HepG2 (cell line): ENCODE results near the gene CLCN4. TPM values are rescaled to one million over a fixed set of nuclear protein-coding genes. Genes with fewer than 3 reads are reported as not detected.

Experiments
- ATAC-seq: fragments of 200-7000 bp; cut with Tn5 transposase; 3 replicates; pipeline ENCODE4 v1.9.1; 2020; ENCODE audit warnings: mild to moderate bottlenecking, moderate library complexity
- BruUV-seq: library from RNA; stranded (reverse); fragments of 400-500 nt; replicated peaks from 2 replicates; lab custom pipeline; 2021; lab: Mats Ljungman, UMichigan
- CTCF ChIA-PET: fragments of 300-600 bp; formaldehyde crosslinking; extraction: SDS; loops from one replicate; lab custom pipeline; 2021; ENCODE audit warnings: low total read pairs, inconsistent platforms, low intra/inter-chr PET ratio; lab: Yijun Ruan, JAX
- POLR2A ChIA-PET: fragments of 350-600 bp; sonication (Branson Sonifier 250); formaldehyde crosslinking; loops from one replicate; lab custom pipeline; 2020; ENCODE audit warnings: antibody characterized with exemption, inconsistent platforms; lab: Yijun Ruan, JAX
- DNase-seq: peaks from one replicate; pipeline ENCODE4 v3.0.0-alpha.2; 2015; ENCODE audit warnings: low spot score
- FAIRE-seq: peaks from 3 replicates; lab custom pipeline; 2011; peaks lifted over from hg19 to GRCh38; lab: Jason Lieb, UNC
- H2AFZ ChIP-seq: one replicate; pipeline ENCODE4 v1.6.1; 2011; ENCODE audit warnings: low read length, inconsistent platforms
- H3K27ac ChIP-seq: fragments of 300-600 bp; 3 replicates; pipeline ENCODE4 v1.8.0; 2011; ENCODE audit warnings: mixed run types, mild to moderate bottlenecking, mixed read lengths, low read length, inconsistent platforms; ENCODE audit not compliant: insufficient read depth; ENCODE audit errors: extremely low read length
- H3K27me3 ChIP-seq, 2 experiments: fragments of 200-600 bp in 1 of 2; 2 replicates in 1 of 2; 3 replicates in 1 of 2; pipeline versions ENCODE4 v1.6.0 to v1.8.0; 2011; ENCODE audit warnings: low read length in 2 of 2, mild to moderate bottlenecking in 2 of 2, moderate library complexity in 2 of 2, inconsistent platforms in 1 of 2; ENCODE audit not compliant: insufficient read depth in 2 of 2, control insufficient read depth in 1 of 2
- H3K36me3 ChIP-seq, 2 experiments: fragments of 200-600 bp in 1 of 2; replicated peaks in 1 of 2; 2 replicates in 1 of 2; 3 replicates in 1 of 2; pipeline versions ENCODE4 v1.5.1 to v1.8.0; 2011; ENCODE audit warnings: low read length in 2 of 2, inconsistent platforms in 1 of 2; ENCODE audit not compliant: insufficient read depth in 2 of 2, control insufficient read depth in 1 of 2
- H3K4me1 ChIP-seq: 2 replicates; pipeline ENCODE4 v1.5.1; 2012; ENCODE audit warnings: low read length, inconsistent platforms; ENCODE audit not compliant: insufficient read depth
- H3K4me2 ChIP-seq: 2 replicates; pipeline ENCODE4 v1.6.0; 2011; ENCODE audit warnings: low read depth, low read length, inconsistent platforms
- H3K4me3 ChIP-seq, 3 experiments: fragments of 200-600 bp in 1 of 3; sonication (generic), shearing (Covaris generic) in 1 of 3; replicated peaks in 1 of 3; 2 replicates each; pipeline ENCODE4 v1.5.1; 2011 to 2016; ENCODE audit warnings: low read length in 3 of 3, inconsistent platforms in 2 of 3, low read depth in 2 of 3, mild to moderate bottlenecking in 2 of 3, control low read depth in 1 of 3, mixed read lengths in 1 of 3; ENCODE audit not compliant: insufficient read depth in 1 of 3
- H3K79me2 ChIP-seq: one replicate; pipeline ENCODE4 v1.6.1; 2011; ENCODE audit warnings: low read length, inconsistent platforms; ENCODE audit not compliant: insufficient read depth
- H3K9ac ChIP-seq: 2 replicates; pipeline ENCODE4 v1.6.0; 2011; ENCODE audit warnings: mild to moderate bottlenecking, low read depth, low read length, inconsistent platforms; ENCODE audit not compliant: insufficient read depth
- H3K9me3 ChIP-seq: 2 replicates; pipeline ENCODE4 v1.5.1; 2012; ENCODE audit warnings: mild to moderate bottlenecking, low read length
- H4K20me1 ChIP-seq: 2 replicates; pipeline ENCODE4 v1.6.0; 2011; ENCODE audit warnings: inconsistent platforms, mild to moderate bottlenecking, low read length, moderate library complexity; ENCODE audit not compliant: insufficient read depth
- CCAR2 ChIP-seq: fragments of 200-400 bp; formaldehyde crosslinking; optimal IDR thresholded peaks from 2 replicates; pipeline ENCODE3; 2018; ENCODE audit warnings: low read depth, mild to moderate bottlenecking, low read length, moderate library complexity
- FOXP1 ChIP-seq, 2 experiments: fragments of 450-650 bp in 1 of 2; IDR thresholded peaks; 2 replicates each; pipeline ENCODE4 v1.6.1; 2017 to 2018; ENCODE audit warnings: antibody characterized with exemption in 1 of 2
- GMEB1 ChIP-seq: sonication (generic); formaldehyde crosslinking; IDR thresholded peaks from 2 replicates; pipeline ENCODE4 v1.5.1; 2020; ENCODE audit warnings: missing genetic modification reagents, mild to moderate bottlenecking, borderline replicate concordance
- HNF4G ChIP-seq, 2 experiments: sonication (generic) in 1 of 2; formaldehyde crosslinking in 1 of 2; IDR thresholded peaks; 2 replicates each; pipeline versions ENCODE4 v1.4.0 to v1.6.1; 2011 to 2020; ENCODE audit warnings: borderline replicate concordance in 2 of 2, low read depth in 2 of 2, mild to moderate bottlenecking in 2 of 2, low read length in 1 of 2, missing genetic modification reagents in 1 of 2, moderate library complexity in 1 of 2
- KLF6 ChIP-seq: IDR thresholded peaks from 2 replicates; pipeline ENCODE4 v1.8.0; 2016; ENCODE audit warnings: missing biosample characterization, missing genetic modification reagents
- NFIC ChIP-seq: IDR thresholded peaks from 2 replicates; pipeline ENCODE4 v1.6.1; 2012; ENCODE audit warnings: mild to moderate bottlenecking, low read length, inconsistent platforms
- POLR2AphosphoS5 ChIP-seq: IDR thresholded peaks from 2 replicates; pipeline ENCODE4 v1.6.1; 2012; ENCODE audit warnings: low read depth, low read length
- SIN3A ChIP-seq: IDR thresholded peaks from 2 replicates; pipeline ENCODE4 v1.6.1; 2011; ENCODE audit warnings: low read depth, mild to moderate bottlenecking, control low read depth, low read length, borderline replicate concordance
- SNRNP70 ChIP-seq: fragments of 200-400 bp; formaldehyde crosslinking; IDR thresholded peaks from 2 replicates; pipeline ENCODE4 v1.6.1; 2017; ENCODE audit warnings: mild to moderate bottlenecking, low read depth, low read length, moderate library complexity
- SOX13 ChIP-seq, 3 experiments: fragments of 450-650 bp in 1 of 3; sonication (generic) in 1 of 3; formaldehyde crosslinking in 1 of 3; IDR thresholded peaks in 2 of 3; conservative IDR thresholded peaks in 1 of 3; 2 replicates each; pipeline versions ENCODE4 v1.5.0 to v1.6.1; 2016 to 2020; ENCODE audit warnings: antibody characterized with exemption in 1 of 3, mild to moderate bottlenecking in 1 of 3, missing compliant biosample characterization in 1 of 3, missing genetic modification reagents in 1 of 3, moderate library complexity in 1 of 3
- TEAD3 ChIP-seq: optimal IDR thresholded peaks from 2 replicates; pipeline ENCODE3; 2016; ENCODE audit warnings: borderline replicate concordance
- TOPORS ChIP-seq: sonication (generic); formaldehyde crosslinking; IDR thresholded peaks from 2 replicates; pipeline ENCODE4 v1.8.0; 2023; ENCODE audit warnings: mild to moderate bottlenecking, missing genetic modification reagents
- ZNF343 ChIP-seq: sonication (generic); formaldehyde crosslinking; IDR thresholded peaks from 2 replicates; pipeline ENCODE4 v1.4.0; 2020; ENCODE audit warnings: mild to moderate bottlenecking, missing genetic modification reagents
- ZNF597 ChIP-seq: sonication (generic); formaldehyde crosslinking; IDR thresholded peaks from 2 replicates; pipeline ENCODE4 v1.5.0; 2020; ENCODE audit warnings: missing genetic modification reagents
- WGBS: methylation state at CpG from one replicate; pipeline ENCODE4 v1.1.6; 2017; ENCODE audit warnings: low lambda C conversion rate; 5-methylcytosine and 5-hydroxymethylcytosine counted together
- in situ Hi-C: cut with HindIII; loops from 2 replicates; pipeline ENCODE4 v1.10.0; 2017; ENCODE audit warnings: low pct_unique_long_range_greater_than_20kb; ENCODE audit not compliant: extremely low pct_ligation_motif_present
- intact Hi-C: fragments of 100-400 bp; cut with micrococcal nuclease; formaldehyde crosslinking; loops from one replicate; pipeline ENCODE4 v1.10.0; 2022; ENCODE audit not compliant: unreplicated experiment
- polyA plus RNA-seq, 8 experiments: library from polyadenylated mRNA; depleted of rRNA in 3 of 8; stranded (reverse) in 7 of 8; unstranded in 1 of 8; fragments of >200 nt; fragmentation: Illumina TruSeq in 4 of 8; extraction: Trizol in 4 of 8; gene quantifications; 2 replicates each; pipeline versions ENCODE4 v1.2.1 to v1.2.3, GENCODE V29; 2011 to 2016; ENCODE audit warnings: low read depth in 4 of 8, missing spikeins in 1 of 8, mixed read lengths in 1 of 8; ENCODE audit not compliant: insufficient read depth in 1 of 8
- total RNA-seq, 5 experiments: library from RNA; depleted of rRNA; stranded (reverse); fragments of >200 nt; fragmentation: Illumina TruSeq; extraction: Trizol; gene quantifications; 2 replicates each; pipeline ENCODE4 v1.2.3, GENCODE V29; 2016; ENCODE audit warnings: low read depth in 1 of 5
- TF ChIP-seq, protein P1 (sequence below): sonication (generic); formaldehyde crosslinking; conservative IDR thresholded peaks from 2 replicates; pipeline ENCODE4 v1.4.0; 2020; ENCODE audit warnings: missing genetic modification reagents

Gene CLCN4
- total and polyA plus RNA-seq, 2 of the 13 experiments (the other 11 are each of a cell fraction or from before 2014, with no cell fraction given) = 1.8 to 2.5 TPM

DNA sequence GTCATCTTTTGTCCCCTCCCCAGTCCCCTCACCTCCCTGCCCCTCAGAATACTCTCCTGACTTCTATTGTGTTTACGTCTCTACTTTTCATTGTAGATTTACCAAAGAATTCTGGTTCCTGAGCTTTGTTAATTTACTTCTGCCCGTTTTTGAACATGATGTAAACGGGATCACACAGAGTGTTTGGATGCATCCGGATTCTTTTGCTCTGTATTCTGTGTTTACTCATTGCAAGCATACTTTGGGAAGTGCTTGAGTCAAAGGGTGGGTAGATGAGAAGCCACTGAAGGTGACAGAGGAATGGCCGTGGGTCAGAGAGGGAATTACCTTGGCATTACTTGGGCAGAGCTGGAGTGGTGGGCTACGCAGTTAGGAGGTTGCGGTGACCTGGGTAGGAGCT lies 18.0 kb downstream of the CLCN4 start:
- no peaks in the 10 kb centered on the region for H3K9me3 ChIP-seq

More for the DNA sequence above, 18.0 kb downstream of the CLCN4 start:
- CTCF ChIA-PET = no interaction called here
- ATAC-seq (no peak), FAIRE-seq (no peak), DNase-seq (no peak)
- Histone ChIP-seq H3K36me3 (no peaks in the 10 kb centered on the region), H3K4me1 (0 out of 2 replicates have a peak, but pooled peaks cover 9% of the 10 kb centered on the region), H3K9ac (no peak overlapping the region), H3K4me2 (no peak overlapping the region), H2AFZ (no peak overlapping the region), H3K4me3 (no peak overlapping the region), H3K27me3 (no peaks in the 10 kb centered on the region), H3K79me2 (no peaks in the 10 kb centered on the region), H4K20me1 (no peaks in the 10 kb centered on the region), H3K27ac (no peak overlapping the region)
- BruUV-seq = no TSS peak
- in situ Hi-C loops (no loop called here), intact Hi-C loops (no loop called here)
- 75% methylated on average over 7 of the region's 7 CpGs for WGBS
- TF ChIP-seq POLR2AphosphoS5 (no peak), ZNF597 (CRISPR knock-in tag) (no peak), SOX13 (IDR thresholded peaks at IDR 0.05) (no peak), SOX13 (CRISPR knock-in tag; conservative IDR thresholded peaks at IDR 0.05 in 1 of 2, IDR thresholded peaks at IDR 0.05 in 1 of 2) (no peak), SIN3A (no peak), CCAR2 (no peak), TOPORS (CRISPR knock-in tag) (no peak), KLF6 (no peak), TEAD3 (no peak), NFIC (no peak), FOXP1 (IDR thresholded peaks at IDR 0.05) (no peak), FOXP1 (CRISPR knock-in tag; IDR thresholded peaks at IDR 0.05) (no peak), ZNF343 (CRISPR knock-in tag) (no peak), GMEB1 (CRISPR knock-in tag) (no peak), HNF4G (IDR thresholded peaks at IDR 0.05; ENCODE audit: borderline replicate concordance, low read depth, low read length) (no peak), HNF4G (CRISPR knock-in tag; IDR thresholded peaks at IDR 0.05; ENCODE audit: borderline replicate concordance, low read depth) (no peak), SNRNP70 (no peak)
- TF ChIP-seq, protein P1, sequence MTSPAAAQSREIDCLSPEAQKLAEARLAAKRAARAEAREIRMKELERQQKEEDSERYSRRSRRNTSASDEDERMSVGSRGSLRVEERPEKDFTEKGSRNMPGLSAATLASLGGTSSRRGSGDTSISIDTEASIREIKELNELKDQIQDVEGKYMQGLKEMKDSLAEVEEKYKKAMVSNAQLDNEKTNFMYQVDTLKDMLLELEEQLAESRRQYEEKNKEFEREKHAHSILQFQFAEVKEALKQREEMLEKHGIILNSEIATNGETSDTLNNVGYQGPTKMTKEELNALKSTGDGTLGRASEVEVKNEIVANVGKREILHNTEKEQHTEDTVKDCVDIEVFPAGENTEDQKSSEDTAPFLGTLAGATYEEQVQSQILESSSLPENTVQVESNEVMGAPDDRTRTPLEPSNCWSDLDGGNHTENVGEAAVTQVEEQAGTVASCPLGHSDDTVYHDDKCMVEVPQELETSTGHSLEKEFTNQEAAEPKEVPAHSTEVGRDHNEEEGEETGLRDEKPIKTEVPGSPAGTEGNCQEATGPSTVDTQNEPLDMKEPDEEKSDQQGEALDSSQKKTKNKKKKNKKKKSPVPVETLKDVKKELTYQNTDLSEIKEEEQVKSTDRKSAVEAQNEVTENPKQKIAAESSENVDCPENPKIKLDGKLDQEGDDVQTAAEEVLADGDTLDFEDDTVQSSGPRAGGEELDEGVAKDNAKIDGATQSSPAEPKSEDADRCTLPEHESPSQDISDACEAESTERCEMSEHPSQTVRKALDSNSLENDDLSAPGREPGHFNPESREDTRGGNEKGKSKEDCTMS (CRISPR knock-in tag) = no peak
- POLR2A ChIA-PET = no interaction called here
